HG02973 (cell line): ENCODE measurements around the gene CETP.

Experiments used
- ATAC-seq: cut with Tn5 transposase; IDR thresholded peaks from one replicate; pipeline ENCODE4 v1.9.1; 2021; ENCODE audit warnings: moderate library complexity; ENCODE audit not compliant: unreplicated experiment

CETP gene

GRCh38 chr16:57016301-57016700 lies 54.6 kb downstream of the CETP start:
- no peak for ATAC-seq

- ATAC-seq, result no peak
Observed at GRCh38 chr16:57016831-57017230, 55.1 kb downstream of the CETP start.

- ATAC-seq, result no peak
Observed at GRCh38 chr16:57017251-57017650, 55.5 kb downstream of the CETP start.

GRCh38 chr16:57019746-57020145 lies 58.0 kb downstream of the CETP start:
- no peak for ATAC-seq

GRCh38 chr16:57020651-57021050 lies 58.9 kb downstream of the CETP start:
- no peak for ATAC-seq

GRCh38 chr16:57021757-57022156 lies 60.0 kb downstream of the CETP start:
- ATAC-seq, result no peak

- ATAC-seq, result no peak
Observed at GRCh38 chr16:57022445-57022844, 60.7 kb downstream of the CETP start.

GRCh38 chr16:57023541-57024249 lies 61.9 kb downstream of the CETP start:
- ATAC-seq, result no peak

- ATAC-seq, result no peak
Observed at GRCh38 chr16:57024894-57025680, 63.3 kb downstream of the CETP start.

GRCh38 chr16:57025941-57026777 lies 64.4 kb downstream of the CETP start:
- ATAC-seq, result no peak

GRCh38 chr16:57026778-57027062 lies 65.0 kb downstream of the CETP start:
- no peak for ATAC-seq

- ATAC-seq, result no peak
Observed at GRCh38 chr16:57027067-57027466, 65.3 kb downstream of the CETP start.

GRCh38 chr16:57028086-57028485 lies 66.3 kb downstream of the CETP start:
- no peak for ATAC-seq

GRCh38 chr16:57029161-57030160 lies 67.7 kb downstream of the CETP start:
- ATAC-seq, result no peak

GRCh38 chr16:57030346-57030902 lies 68.7 kb downstream of the CETP start:
- no peak for ATAC-seq

GRCh38 chr16:57031156-57031555 lies 69.4 kb downstream of the CETP start:
- ATAC-seq, result no peak

- no peak for ATAC-seq
Observed at GRCh38 chr16:57032346-57032745, 70.6 kb downstream of the CETP start.

- ATAC-seq, result no peak
Observed at GRCh38 chr16:57032931-57033330, 71.2 kb downstream of the CETP start.
